Measurements from ENCODE around the gene PLAC9.

Gene PLAC9

DNA sequence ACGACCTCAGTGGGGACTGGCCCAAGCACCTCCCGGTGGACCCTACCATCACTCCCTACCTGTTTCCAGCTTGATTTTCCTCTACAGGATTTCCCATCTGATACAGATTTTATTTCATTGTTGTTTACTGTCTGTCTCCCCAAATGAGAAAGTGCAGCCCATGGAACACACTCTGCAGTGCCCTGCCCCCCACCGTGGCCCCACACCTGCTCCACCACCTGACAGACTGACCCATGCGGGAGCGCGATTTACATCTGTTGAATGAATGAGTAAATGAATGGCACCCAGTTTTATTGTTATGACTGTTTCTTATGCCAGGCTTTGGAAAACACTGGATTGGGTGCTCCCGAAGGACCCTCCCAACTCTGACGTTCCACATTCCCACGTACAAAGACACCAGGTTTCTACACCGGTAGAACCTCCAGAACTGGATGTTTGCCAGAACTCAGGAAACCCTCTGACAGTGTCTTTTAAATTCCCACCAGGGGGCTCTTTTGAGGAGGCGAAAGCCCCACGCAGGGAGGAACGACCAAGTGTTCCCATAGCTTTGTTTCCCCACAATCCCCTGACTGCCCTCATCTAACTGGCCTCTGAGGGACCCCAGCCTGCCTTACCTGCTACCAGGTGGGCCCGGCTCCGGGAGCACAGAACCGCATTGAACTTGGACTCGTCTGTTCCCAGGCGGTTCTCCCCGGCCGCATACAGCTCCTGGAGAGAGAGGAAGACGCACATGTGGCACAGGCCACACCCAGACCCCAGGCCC, 29.0 kb downstream of the PLAC9 start:
- DNase-seq: peak in 1 of 2 experiments; percentile 59

DNA sequence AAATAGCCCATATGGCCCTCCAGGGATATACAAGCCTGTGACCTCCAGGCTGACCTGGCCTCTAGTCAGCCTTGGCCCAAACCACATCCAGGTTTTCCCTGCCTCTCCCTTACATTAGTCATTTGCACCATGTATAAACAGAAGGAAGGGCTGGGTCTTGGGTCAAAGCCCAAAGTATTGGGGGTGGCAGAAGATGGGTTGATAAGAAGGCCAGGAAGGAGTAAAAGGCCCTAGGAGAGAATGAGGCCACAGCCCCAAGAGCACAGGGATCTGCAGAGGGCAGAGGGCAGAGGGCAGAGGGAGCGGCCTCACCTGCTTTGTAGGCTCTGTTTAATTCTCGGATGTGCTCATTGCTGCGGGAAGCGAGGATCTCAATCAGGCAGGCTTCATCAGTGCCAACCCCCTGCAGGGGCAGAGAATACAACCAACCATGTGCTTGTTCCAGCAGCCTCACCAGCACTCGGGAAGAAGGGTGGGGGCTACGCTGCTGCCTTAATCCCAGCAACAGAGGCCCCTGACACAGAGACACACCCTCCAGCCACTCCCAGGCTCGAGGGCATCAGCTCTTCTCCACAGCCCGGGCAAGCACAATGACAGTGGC, 31.3 kb downstream of the PLAC9 start:
- no peak for DNase-seq

GRCh38 chr10:80164596-80164995, 32.1 kb downstream of the PLAC9 start:
- no peak for DNase-seq

DNA sequence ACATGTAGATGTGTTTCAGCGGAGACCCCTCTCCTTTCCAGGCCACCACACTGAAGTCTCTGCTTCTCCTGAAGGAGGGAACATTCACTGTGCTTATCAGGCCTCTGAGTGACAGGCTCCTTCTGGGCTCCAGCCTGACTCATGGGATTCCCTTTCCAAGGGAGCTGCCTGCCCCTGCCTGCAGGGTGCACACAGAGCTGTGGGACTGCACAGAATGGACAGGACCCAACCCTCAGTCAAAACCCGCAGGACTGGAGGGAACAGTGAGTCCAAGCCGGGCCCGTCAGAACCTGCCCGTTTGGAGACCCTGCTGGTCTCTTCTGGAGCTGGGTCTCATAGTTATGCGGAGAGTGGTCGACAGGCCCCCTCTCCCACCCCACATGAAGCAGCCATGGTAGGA, 32.6 kb downstream of the PLAC9 start:
- DNase-seq: no peak

- DNase-seq: no peak
These were observed 34.3 kb downstream of the PLAC9 start for GRCh38 chr10:80166581-80167470.

GRCh38 chr10:80167471-80168161, 35.1 kb downstream of the PLAC9 start:
- no peak for DNase-seq

- DNase-seq: no peak
These were observed 35.6 kb downstream of the PLAC9 start for GRCh38 chr10:80168162-80168511.

GRCh38 chr10:80168679-80169380, 36.3 kb downstream of the PLAC9 start:
- peak in 1 of 2 experiments; percentile 3 for DNase-seq

DNA sequence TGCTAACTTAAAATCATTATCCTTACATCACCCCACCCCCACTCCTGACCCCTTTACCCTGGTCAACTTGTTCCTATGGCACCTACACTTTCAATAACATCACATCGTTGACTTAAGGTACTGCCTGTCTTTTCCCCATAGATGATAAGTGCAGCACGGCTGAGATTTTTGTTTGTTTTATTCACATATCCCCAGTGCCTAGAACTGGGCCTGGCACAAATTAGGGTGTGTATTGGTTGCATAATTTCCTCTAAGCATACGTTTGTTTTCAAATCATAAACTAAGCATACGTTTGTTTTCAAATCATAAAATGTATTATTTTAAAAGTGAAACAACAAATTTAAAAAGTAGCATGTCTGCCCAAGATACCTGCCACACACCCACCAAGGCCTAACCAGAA, 37.5 kb downstream of the PLAC9 start:
- no peak for DNase-seq

DNA sequence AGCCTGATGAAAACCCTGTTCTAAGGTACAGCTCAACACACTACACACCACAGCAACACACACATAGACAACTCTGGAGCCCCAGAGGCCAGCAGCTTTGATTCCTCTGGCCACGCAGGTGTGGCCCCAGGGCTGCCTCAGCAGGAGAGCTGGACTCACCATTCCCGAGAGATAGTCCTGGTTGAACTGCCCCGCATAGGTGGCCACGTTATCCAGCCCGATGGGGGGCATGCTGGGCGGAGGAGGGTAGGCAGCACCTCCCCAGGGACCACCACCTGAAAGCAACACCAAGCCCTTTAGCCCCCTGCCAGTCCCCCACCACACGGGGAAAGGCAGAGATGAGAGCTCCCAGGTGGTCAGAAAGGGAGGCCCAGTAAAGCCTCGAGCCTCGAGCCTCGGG, 38.1 kb downstream of the PLAC9 start:
- no peak for DNase-seq

DNA sequence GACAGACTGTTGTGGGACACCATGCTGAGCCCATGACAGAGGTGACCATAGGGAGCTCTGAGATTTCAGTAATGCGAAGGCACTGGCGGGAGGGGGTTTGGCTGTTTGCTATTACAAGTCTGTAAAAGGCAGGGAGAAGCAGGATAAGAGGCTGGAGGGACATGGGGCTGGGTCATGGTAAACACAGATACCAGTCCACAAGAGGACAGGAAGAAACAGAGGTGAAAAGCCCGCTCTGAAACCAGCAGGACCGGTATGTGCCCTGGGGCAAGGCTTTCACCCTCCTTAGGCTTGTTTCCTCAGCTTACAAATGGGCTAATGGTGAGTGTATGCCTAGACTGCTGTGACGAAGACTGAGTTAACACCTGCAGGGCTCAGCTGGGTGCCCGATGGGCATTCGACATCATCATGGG, 38.7 kb downstream of the PLAC9 start:
- no peak for DNase-seq

DNA sequence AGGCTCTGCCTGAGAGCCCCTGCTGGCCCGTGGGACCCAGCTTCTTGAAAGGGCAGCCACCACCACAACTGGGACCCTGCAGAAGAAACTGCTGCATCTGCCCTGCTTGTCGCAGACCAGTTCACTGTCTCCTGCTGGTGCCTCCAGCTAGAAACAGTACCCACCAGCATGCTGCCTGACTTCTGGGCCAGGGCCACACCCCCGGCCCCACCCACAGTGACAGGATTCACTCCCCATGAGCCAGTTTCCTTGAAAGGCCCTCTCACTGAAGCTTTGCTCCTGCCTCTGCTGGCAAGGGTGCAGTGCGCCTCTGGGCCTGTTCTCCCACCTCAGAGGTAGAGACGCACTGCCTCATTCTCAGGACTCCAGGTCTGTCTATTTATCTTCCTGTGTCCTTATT, 40.4 kb downstream of the PLAC9 start:
- DNase-seq: no peak

DNA sequence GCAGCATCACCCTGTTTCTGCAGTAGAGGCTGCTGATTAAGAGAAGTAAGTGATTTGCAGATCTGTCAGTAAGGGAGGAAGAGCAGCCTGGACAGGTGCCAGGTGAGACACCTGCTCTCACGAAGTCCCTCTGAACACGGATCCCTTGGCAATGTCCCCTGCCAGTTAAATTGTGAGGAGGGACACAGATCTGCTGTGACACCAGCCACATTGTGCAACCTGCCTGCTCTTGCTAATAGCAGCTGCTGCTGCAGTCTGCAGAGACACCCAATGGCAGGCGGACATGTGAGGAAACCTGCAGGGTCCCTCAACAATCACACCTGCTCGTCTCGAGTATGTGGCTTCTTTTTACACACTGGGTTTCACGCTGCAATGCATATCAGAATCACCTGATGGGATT, 40.9 kb downstream of the PLAC9 start:
- DNase-seq: peak in 1 of 2 experiments; percentile 4

DNA sequence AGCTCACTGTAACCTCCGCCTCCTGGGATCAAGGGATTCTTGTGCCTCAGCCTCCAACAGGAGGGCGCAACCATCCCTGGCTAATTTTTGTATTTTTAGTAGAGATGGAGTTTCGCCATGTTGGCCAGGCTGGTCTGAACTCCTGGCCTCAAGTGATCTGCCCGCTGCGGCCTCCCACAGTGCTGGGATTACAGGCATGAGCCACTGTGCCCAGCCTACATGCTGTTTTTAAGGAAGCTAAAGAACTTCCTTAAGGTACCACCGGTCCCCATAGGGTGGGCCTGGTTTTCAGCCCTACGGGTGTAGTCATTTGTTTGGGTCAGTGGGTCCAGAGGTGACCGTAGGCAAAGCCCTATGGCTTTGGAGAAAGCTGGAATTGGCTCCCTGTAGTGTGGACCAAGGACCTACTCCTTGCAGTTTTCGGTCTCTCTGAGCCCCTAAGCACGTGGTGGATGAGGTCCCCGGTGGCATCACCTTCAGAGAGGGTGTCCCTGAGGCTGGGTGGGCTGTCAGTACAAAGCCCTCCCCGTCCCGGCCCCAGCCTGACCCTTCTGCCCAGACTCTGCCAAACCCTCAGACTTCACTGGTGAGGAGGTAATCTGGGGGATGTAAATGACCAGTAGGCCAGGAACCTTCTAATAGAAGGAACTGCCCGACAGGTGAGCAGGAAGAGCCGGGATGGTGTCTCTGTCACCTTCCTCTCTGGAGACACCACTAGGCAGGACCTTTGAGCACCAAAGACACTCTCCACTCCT, 42.3 kb downstream of the PLAC9 start:
- DNase-seq: no peak

GRCh38 chr10:80176526-80176925, 44.0 kb downstream of the PLAC9 start:
- DNase-seq: no peak

DNA sequence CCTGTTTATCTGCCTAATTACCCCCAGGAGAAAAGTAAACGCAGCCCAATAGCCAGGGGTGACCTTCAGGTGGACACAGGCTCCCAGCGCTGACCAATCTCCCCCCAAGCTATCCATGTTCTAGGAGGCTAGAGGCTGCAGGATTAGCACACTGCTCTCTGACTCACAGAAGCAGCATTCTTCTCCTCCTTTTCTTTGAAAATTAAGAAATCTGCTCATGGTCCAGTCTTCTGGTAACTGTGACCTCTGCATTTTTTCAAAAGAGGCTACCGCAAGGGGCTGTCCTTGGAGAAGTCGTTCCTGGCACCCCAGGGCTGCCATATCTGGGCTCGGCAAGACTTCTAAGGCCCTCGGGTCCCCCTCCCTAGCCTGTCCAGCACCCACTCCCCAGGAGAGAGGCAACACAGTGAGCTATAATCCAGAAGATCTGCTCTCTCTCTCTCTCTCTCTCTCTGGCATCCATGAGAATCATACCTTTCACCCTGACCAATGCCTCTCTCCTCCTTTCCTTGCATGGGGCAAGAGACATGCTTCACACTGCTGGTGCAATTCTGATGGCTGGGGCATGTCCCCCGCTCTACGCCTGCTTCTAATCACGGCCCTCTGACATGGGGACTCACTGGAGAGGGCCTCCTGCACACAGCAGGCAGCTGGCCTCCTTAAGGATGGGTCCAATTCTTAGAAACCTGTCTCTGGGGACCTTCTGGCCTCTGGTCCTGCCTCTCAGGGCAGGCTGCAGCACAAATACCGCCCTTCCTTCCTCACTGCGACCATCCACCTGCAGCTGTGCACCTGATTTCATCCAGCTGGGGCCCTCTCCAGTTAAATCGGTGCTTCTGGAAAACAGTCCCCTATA, 45.5 kb downstream of the PLAC9 start:
- no peak for DNase-seq

- no peak for DNase-seq
These were observed 50.5 kb downstream of the PLAC9 start for GRCh38 chr10:80182986-80183385.

DNA sequence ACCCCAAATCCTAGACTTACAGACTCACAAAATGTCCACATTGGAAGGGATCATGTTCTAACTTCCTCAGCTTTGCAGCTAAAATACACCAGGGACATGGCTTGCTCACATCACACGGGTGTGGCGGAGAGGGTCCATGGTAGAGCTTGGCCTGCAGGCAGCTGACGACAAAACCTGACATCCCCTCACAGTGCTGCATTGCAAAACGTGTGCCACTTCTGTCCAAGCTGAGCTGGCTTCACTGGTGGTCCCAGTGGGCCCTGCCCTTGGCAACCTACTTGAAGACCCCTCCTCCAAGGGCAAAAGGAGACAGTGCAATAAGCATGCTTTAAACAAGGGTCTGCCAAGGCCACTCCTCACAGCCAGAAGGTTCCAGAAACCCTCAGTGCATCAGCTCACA, 50.9 kb downstream of the PLAC9 start:
- no peak for DNase-seq

GRCh38 chr10:80184291-80184690, 51.8 kb downstream of the PLAC9 start:
- DNase-seq: no peak

DNA sequence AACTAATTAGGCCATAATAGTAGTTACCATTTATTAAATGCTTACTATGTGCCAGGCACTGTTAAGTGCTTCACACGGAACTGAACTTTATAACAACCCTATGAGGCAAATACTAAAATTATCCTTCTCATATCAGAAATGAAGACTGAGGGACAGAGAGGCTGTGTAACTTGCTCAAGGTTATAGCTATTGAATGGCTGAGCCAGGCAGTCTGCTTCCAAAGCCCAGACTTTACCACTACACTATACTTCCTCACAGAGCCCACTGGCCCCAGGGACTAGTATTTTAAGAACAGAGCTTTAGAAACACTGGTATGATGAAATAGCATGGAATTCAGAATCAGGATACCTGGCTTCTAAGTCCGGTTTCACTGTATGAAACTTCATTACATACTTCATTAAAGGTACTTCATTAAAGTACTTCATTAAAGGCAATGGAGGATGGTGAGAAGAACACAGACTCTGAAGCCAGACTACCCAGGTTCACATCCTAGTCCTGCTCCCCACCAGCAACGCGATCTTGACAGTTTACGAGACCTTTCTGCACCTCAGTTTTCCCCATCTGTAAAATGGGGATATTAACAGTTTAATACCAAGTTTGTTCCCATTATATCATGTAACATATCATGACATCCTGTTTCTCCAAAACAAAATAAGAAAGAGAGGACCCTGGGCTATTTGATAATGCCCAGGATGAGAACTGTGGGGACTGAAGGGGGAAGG, 53.2 kb downstream of the PLAC9 start:
- no peak for DNase-seq

All from NCI-H526 (cell line).